IMR-90 (cell line): ENCODE data around the gene ATPAF2. TPM values are rescaled to one million over a fixed set of nuclear protein-coding genes. Genes with fewer than 3 reads are reported as not detected.
A peak's percentile ranks its signal among the peaks of the same experiment; 100 is the strongest.

Experiments used
- ATAC-seq: fragments of 200-7000 bp; cut with Tn5 transposase; 2 replicates; pipeline ENCODE4 v1.9.1; 2020; ENCODE audit warnings: low read depth, mild to moderate bottlenecking, moderate library complexity
- BruUV-seq: library from RNA; stranded (reverse); fragments of 400-500 nt; replicated peaks from 2 replicates; lab custom pipeline; 2021; lab: Mats Ljungman, UMichigan
- CTCF ChIA-PET: fragments of 300-600 bp; formaldehyde crosslinking; extraction: SDS; loops from one replicate; lab custom pipeline; 2021; ENCODE audit warnings: antibody characterized with exemption; lab: Yijun Ruan, JAX
- POLR2A ChIA-PET: fragments of 300-600 bp; sonication (Branson Sonifier 250); formaldehyde crosslinking; loops from one replicate; lab custom pipeline; 2022; ENCODE audit warnings: antibody characterized with exemption; ENCODE audit not compliant: unreplicated experiment; lab: Charles Lee
- DNase-seq: peaks from one replicate; pipeline ENCODE4 v3.0.0; 2013
- H2AFZ ChIP-seq: replicated peaks from 2 replicates; pipeline ENCODE3; 2013; ENCODE audit warnings: low read length, mild to moderate bottlenecking; ENCODE audit not compliant: poor library complexity
- H2AK5ac ChIP-seq: 2 replicates; pipeline ENCODE4 v1.6.1; 2013; ENCODE audit warnings: low read depth, low read length, inconsistent platforms
- H2AK9ac ChIP-seq: replicated peaks from 2 replicates; pipeline ENCODE3; 2013; ENCODE audit warnings: mild to moderate bottlenecking, low read depth, low read length, moderate library complexity; ENCODE audit not compliant: poor library complexity
- H2BK120ac ChIP-seq: 2 replicates; pipeline ENCODE4 v1.6.1; 2013; ENCODE audit warnings: low read depth, low read length, inconsistent platforms
- H2BK15ac ChIP-seq: 3 replicates; pipeline ENCODE4 v1.6.1; 2013; ENCODE audit warnings: low read depth, low read length, inconsistent platforms
- H2BK20ac ChIP-seq: 2 replicates; pipeline ENCODE4 v1.6.1; 2013; ENCODE audit warnings: low read depth, mild to moderate bottlenecking, inconsistent platforms, low read length, moderate library complexity
- H2BK5ac ChIP-seq: 2 replicates; pipeline ENCODE4 v1.6.1; 2013; ENCODE audit warnings: mild to moderate bottlenecking, low read depth, low read length, inconsistent platforms; ENCODE audit not compliant: poor library complexity, severe bottlenecking
- H3K14ac ChIP-seq: replicated peaks from 2 replicates; pipeline ENCODE4 v1.6.1; 2013; ENCODE audit warnings: low read depth, low read length, inconsistent platforms
- H3K18ac ChIP-seq: 2 replicates; pipeline ENCODE4 v1.6.1; 2013; ENCODE audit warnings: low read depth, low read length, control low read depth
- H3K23ac ChIP-seq: 2 replicates; pipeline ENCODE4 v1.6.1; 2013; ENCODE audit warnings: low read depth, low read length, inconsistent platforms
- H3K27ac ChIP-seq: 2 replicates; pipeline ENCODE4 v1.5.1; 2013; ENCODE audit warnings: mild to moderate bottlenecking, control low read depth, low read length; ENCODE audit not compliant: insufficient read depth
- H3K27me3 ChIP-seq: 2 replicates; pipeline ENCODE4 v1.6.1; 2013; ENCODE audit warnings: low read length; ENCODE audit not compliant: control insufficient read depth, insufficient read depth
- H3K36me3 ChIP-seq: 2 replicates; pipeline ENCODE4 v1.6.1; 2013; ENCODE audit warnings: low read length, mixed read lengths; ENCODE audit not compliant: control insufficient read depth, insufficient read depth
- H3K4ac ChIP-seq: 2 replicates; pipeline ENCODE4 v1.6.1; 2013; ENCODE audit warnings: low read depth, low read length, inconsistent platforms
- H3K4me1 ChIP-seq: 2 replicates; pipeline ENCODE4 v1.6.1; 2013; ENCODE audit warnings: low read length, mixed read lengths; ENCODE audit not compliant: control insufficient read depth, insufficient read depth
- H3K4me2 ChIP-seq: 2 replicates; pipeline ENCODE4 v1.6.1; 2013; ENCODE audit warnings: low read depth, mild to moderate bottlenecking, control low read depth, low read length, moderate library complexity
- H3K4me3 ChIP-seq: 2 replicates; pipeline ENCODE4 v1.5.1; 2013; ENCODE audit warnings: low read depth, mild to moderate bottlenecking, control low read depth, low read length, moderate library complexity; ENCODE audit not compliant: insufficient read depth
- H3K56ac ChIP-seq: 2 replicates; pipeline ENCODE4 v1.6.1; 2013; ENCODE audit warnings: low read length, inconsistent platforms; ENCODE audit not compliant: insufficient read depth; ENCODE audit errors: extremely low read depth
- H3K79me1 ChIP-seq, 2 experiments: 2 replicates each; pipeline ENCODE4 v1.6.1; 2013; ENCODE audit warnings: low read length in 2 of 2, inconsistent platforms in 1 of 2, low read depth in 1 of 2
- H3K9ac ChIP-seq: 2 replicates; pipeline ENCODE4 v1.6.1; 2013; ENCODE audit warnings: low read depth, low read length, control low read depth
- H3K9me1 ChIP-seq: 2 replicates; pipeline ENCODE4 v1.6.1; 2013; ENCODE audit warnings: low read length, inconsistent platforms; ENCODE audit not compliant: insufficient read depth
- H3K9me3 ChIP-seq: 2 replicates; pipeline ENCODE4 v1.6.1; 2013; ENCODE audit warnings: low read length; ENCODE audit not compliant: control insufficient read depth, insufficient read depth
- H4K20me1 ChIP-seq: 2 replicates; pipeline ENCODE4 v1.6.1; 2013; ENCODE audit warnings: low read length, inconsistent platforms; ENCODE audit not compliant: insufficient read depth
- H4K5ac ChIP-seq: 2 replicates; pipeline ENCODE4 v1.6.1; 2013; ENCODE audit warnings: mild to moderate bottlenecking, low read depth, low read length, control low read depth
- H4K8ac ChIP-seq, 2 experiments: 2 replicates each; pipeline ENCODE4 v1.6.1; 2013; ENCODE audit warnings: low read depth in 2 of 2, low read length in 2 of 2, control low read depth in 1 of 2, inconsistent platforms in 1 of 2
- H4K91ac ChIP-seq: 2 replicates; pipeline ENCODE4 v1.6.1; 2013; ENCODE audit warnings: low read depth, low read length, inconsistent platforms; ENCODE audit not compliant: insufficient read depth
- BHLHE40 ChIP-seq: fragments of 150-350 bp; IDR thresholded peaks from 2 replicates; pipeline ENCODE4 v1.6.1; 2016; ENCODE audit warnings: mild to moderate bottlenecking, low read depth, low read length
- CEBPB ChIP-seq: IDR thresholded peaks from 2 replicates; pipeline ENCODE4 v1.6.1; 2012; ENCODE audit warnings: low read depth, low read length, improper control_type of control experiment
- CHD1 ChIP-seq: IDR thresholded peaks from 2 replicates; pipeline ENCODE4 v1.6.1; 2012; ENCODE audit warnings: low read depth, low read length, improper control_type of control experiment
- ELK1 ChIP-seq: fragments of 150-350 bp; IDR thresholded peaks from 2 replicates; pipeline ENCODE4 v1.6.1; 2016; ENCODE audit warnings: low read depth, mild to moderate bottlenecking, low read length, moderate library complexity, borderline replicate concordance
- FOS ChIP-seq: fragments of 150-350 bp; IDR thresholded peaks from 2 replicates; pipeline ENCODE4 v1.6.1; 2016; ENCODE audit warnings: low read depth, low read length
- MAFK ChIP-seq: IDR thresholded peaks from 2 replicates; pipeline ENCODE4 v1.6.1; 2012; ENCODE audit warnings: low read depth, low read length, improper control_type of control experiment
- MXI1 ChIP-seq: IDR thresholded peaks from 2 replicates; pipeline ENCODE4 v1.6.1; 2012; ENCODE audit warnings: low read depth, mild to moderate bottlenecking, low read length, moderate library complexity, borderline replicate concordance
- RAD21 ChIP-seq: IDR thresholded peaks from 2 replicates; pipeline ENCODE4 v1.6.1; 2012; ENCODE audit warnings: low read length, improper control_type of control experiment
- RFX5 ChIP-seq: IDR thresholded peaks from 2 replicates; pipeline ENCODE4 v1.8.0; 2012; ENCODE audit warnings: low read depth, mild to moderate bottlenecking, low read length, moderate library complexity
- SMC3 ChIP-seq: fragments of 150-350 bp; IDR thresholded peaks from 2 replicates; pipeline ENCODE4 v1.6.1; 2016; ENCODE audit warnings: low read depth, mild to moderate bottlenecking, antibody characterized with exemption, low read length, moderate library complexity
- USF2 ChIP-seq: fragments of 150-350 bp; IDR thresholded peaks from 2 replicates; pipeline ENCODE4 v1.6.1; 2017; ENCODE audit warnings: mild to moderate bottlenecking, antibody characterized with exemption, low read length, low read depth
- WGBS, 2 experiments: methylation state at CpG; one replicate each; pipeline versions ENCODE4 v1.1.5 to v1.1.7; 2013; ENCODE audit warnings: missing lambda C conversion rate in 2 of 2; ENCODE audit not compliant: insufficient read length in 1 of 2; ENCODE audit errors: extremely low coverage in 2 of 2; 5-methylcytosine and 5-hydroxymethylcytosine counted together
- dilution Hi-C: fragments of 300-500 bp; cut with HindIII; formaldehyde crosslinking; loops from one replicate; pipeline ENCODE4 v1.14.3; 2018; ENCODE audit warnings: low sequenced_read_pairs; ENCODE audit not compliant: unreplicated experiment
- in situ Hi-C: fragments of 300-500 bp; cut with MboI; formaldehyde crosslinking; loops from 3 replicates; pipeline ENCODE4 v1.14.3; 2019; ENCODE audit warnings: low sequenced_read_pairs, inconsistent platforms, mixed read lengths
- intact Hi-C: fragments of 100-400 bp; cut with micrococcal nuclease; formaldehyde crosslinking; loops from 2 replicates; pipeline ENCODE4 v1.10.0; 2022
- polyA plus RNA-seq, 3 experiments: library from polyadenylated mRNA; depleted of rRNA; stranded (reverse); fragments of >200 nt; gene quantifications; 2 replicates each; pipeline ENCODE4 v1.2.3, GENCODE V29; 2012; ENCODE audit warnings: low replicate concordance in 1 of 3
- total RNA-seq: library from RNA; depleted of rRNA; stranded (reverse); fragments of >200 nt; gene quantifications from 2 replicates; pipeline ENCODE4 v1.2.3, GENCODE V29; 2012

The ATPAF2 gene
- total and polyA plus RNA-seq, 2 of the 4 experiments (the other 2 are of a cell fraction) = 19.5 to 27.6 TPM

GRCh38 chr17:18008496-18009268 is 30.3 kb downstream of the ATPAF2 start:
- Histone ChIP-seq H3K18ac (no peak overlapping the region; the same call in 1 of the 2 replicates), H3K56ac (no peak overlapping the region), H2BK120ac (peak overlapping the region; percentile 72; the same call in 1 of the 2 replicates), H2AK5ac (peak overlapping the region; percentile 87), H3K4me1 (peaks cover 10% of the 10 kb centered on the region), H3K9me1 (peaks cover 26% of the 10 kb centered on the region), H3K79me1 (no peaks in the 10 kb centered on the region; a peak in 1 of 4 replicates), H2BK15ac (peak overlapping the region; percentile 62; the same call in 1 of the 3 replicates), H4K5ac (no peak overlapping the region; the same call in 1 of the 2 replicates), H3K9me3 (peaks cover 2% of the 10 kb centered on the region; the same call in 1 of the 2 replicates), H3K14ac (peak overlapping the region; percentile 78), H2AK9ac (peak overlapping the region; percentile 43), H4K20me1 (no peaks in the 10 kb centered on the region), H3K4ac (peak overlapping the region; percentile 92), H2BK5ac (peak overlapping the region; percentile 80), H3K36me3 (no peaks in the 10 kb centered on the region; the same call in 1 of the 2 replicates), H3K4me2 (no peak overlapping the region), H4K8ac (peak overlapping the region; percentile 5 to 82; a peak in 2 of 4 replicates), H3K27me3 (no peaks in the 10 kb centered on the region), H2BK20ac (peak overlapping the region; percentile 65; the same call in 1 of the 2 replicates), H4K91ac (peak overlapping the region; percentile 33), H3K27ac (no peak overlapping the region), H3K23ac (peak overlapping the region; percentile 59), H3K4me3 (no peak overlapping the region), H2AFZ (peak overlapping the region; percentile 76), H3K9ac (no peak overlapping the region)
- in situ Hi-C loops = no loop called here
- WGBS, 2 experiments = no CpG with 5 or more reads among the region's 5 CpGs
- ChIA-PET POLR2A (no interaction called here), CTCF (no interaction called here)
- dilution Hi-C loops = no loop called here
- intact Hi-C loops = no loop called here
- DNase-seq (peak; percentile 72), ATAC-seq (peak; percentile 88)
- TF ChIP-seq SMC3 (no peak), BHLHE40 (no peak; the same call in 1 of the 2 replicates), FOS (no peak), USF2 (peak; percentile 41), RAD21 (no peak), MXI1 (no peak), MAFK (no peak), CHD1 (no peak), ELK1 (no peak), CEBPB (peak; percentile 83), RFX5 (no peak)
- no TSS peak for BruUV-seq
